ENCODE measurements around the gene CASP4. TPM values are rescaled to one million over a fixed set of nuclear protein-coding genes. Genes with fewer than 3 reads are reported as not detected.

Gene CASP4
- total and polyA plus RNA-seq, 4 donors, result 63.0 to 188 (median 129) TPM

DNA sequence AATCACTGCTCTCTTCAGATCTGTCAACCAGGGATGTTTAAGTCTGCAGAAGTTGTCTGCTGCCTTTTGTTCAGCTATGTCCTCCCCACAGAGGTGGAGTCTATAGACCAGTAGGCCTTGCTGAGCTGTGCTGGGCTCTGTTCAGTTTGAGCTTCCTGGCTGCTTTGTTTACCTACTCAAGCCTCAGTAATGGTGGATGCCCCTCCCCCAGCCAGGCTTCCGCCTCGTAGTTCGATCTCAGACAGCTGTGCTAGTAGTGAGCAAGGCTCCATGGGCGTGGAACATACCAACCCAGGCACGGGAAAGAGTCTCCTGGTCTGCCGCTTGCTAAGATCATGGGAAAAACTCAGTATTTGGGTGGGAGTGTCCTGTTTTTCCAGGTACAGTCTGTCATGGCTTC is 42.5 kb downstream of the CASP4 start:
- no peak for ATAC-seq (ENCODE audit: insufficient read depth, low FRiP score)
- H3K9ac ChIP-seq (ENCODE audit: insufficient read depth in 1 of 2, low read length in 2 of 2), result no peak overlapping the region
- 97% methylated on average over 6 of the region's 6 CpGs for WGBS, 2 donors
- H3K36me3 ChIP-seq (ENCODE audit: control insufficient read depth in 4 of 4, insufficient read depth in 4 of 4, low read length in 4 of 4), result no peaks in the 10 kb centered on the region
- no peak overlapping the region for H3K27ac ChIP-seq (ENCODE audit: low read depth in 1 of 2, low read length in 1 of 2)
- no peaks in the 10 kb centered on the region for H3K27me3 ChIP-seq (ENCODE audit: control insufficient read depth in 3 of 3, insufficient read depth in 3 of 3, low read length in 2 of 3)
- H3K4me1 ChIP-seq (ENCODE audit: control insufficient read depth in 5 of 5, insufficient read depth in 5 of 5, low read length in 5 of 5), result no peaks in the 10 kb centered on the region
- no peak for DNase-seq
- H3K9me3 ChIP-seq (ENCODE audit: control insufficient read depth in 4 of 4, insufficient read depth in 3 of 4, low read length in 3 of 4), result no peaks in the 10 kb centered on the region
- no peak overlapping the region for H3K4me3 ChIP-seq
- TF ChIP-seq, protein P1, sequence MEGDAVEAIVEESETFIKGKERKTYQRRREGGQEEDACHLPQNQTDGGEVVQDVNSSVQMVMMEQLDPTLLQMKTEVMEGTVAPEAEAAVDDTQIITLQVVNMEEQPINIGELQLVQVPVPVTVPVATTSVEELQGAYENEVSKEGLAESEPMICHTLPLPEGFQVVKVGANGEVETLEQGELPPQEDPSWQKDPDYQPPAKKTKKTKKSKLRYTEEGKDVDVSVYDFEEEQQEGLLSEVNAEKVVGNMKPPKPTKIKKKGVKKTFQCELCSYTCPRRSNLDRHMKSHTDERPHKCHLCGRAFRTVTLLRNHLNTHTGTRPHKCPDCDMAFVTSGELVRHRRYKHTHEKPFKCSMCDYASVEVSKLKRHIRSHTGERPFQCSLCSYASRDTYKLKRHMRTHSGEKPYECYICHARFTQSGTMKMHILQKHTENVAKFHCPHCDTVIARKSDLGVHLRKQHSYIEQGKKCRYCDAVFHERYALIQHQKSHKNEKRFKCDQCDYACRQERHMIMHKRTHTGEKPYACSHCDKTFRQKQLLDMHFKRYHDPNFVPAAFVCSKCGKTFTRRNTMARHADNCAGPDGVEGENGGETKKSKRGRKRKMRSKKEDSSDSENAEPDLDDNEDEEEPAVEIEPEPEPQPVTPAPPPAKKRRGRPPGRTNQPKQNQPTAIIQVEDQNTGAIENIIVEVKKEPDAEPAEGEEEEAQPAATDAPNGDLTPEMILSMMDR (IDR thresholded peaks at IDR 0.05; ENCODE audit: control extremely low read depth, extremely low read depth), result no peak

DNA sequence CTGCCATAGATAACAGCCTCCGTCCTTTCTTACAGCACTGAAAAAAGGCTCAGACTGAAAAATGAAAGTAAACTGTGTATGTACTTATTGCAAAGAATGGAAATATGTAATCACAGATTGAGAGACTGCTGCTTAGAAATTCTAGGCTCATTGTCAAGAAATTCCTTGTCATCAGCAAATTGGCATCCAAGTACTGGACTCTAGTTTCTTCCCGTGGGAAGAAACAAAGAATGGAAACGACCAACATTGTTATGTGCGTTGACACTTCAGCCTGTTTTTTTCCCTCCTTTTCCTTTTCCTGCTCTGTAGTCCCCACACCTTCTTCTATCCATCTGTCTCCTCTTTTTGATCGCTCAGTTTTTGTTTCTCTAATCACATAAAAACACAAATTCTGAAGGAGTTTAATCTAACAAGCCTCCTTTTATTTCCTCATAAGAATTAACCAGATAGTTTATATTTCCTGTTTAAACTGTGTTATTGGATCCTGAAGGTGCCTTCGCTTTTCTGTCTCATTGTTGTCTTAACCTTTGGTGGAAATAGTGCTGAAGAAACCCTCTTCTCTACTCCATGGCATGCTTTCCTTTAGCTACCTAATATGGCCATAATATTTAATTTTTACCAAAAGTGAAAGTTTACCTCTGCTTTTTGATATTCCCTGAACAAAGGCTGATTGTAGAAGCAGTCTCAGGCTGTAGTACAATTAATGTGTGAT is 50.1 kb downstream of the CASP4 start:
- TF ChIP-seq, protein P1 (IDR thresholded peaks at IDR 0.05; ENCODE audit: control extremely low read depth, extremely low read depth), result no peak
- ATAC-seq (ENCODE audit: insufficient read depth, low FRiP score) (peak; percentile 72), DNase-seq (peak in 2 of 3 donors; percentile 87 to 90)
- Histone ChIP-seq H3K4me1 (ENCODE audit: control insufficient read depth in 5 of 5, insufficient read depth in 5 of 5, low read length in 5 of 5) (peaks cover 0 to 11% (median 3%) of the 10 kb centered on the region in 5 donors), H3K27me3 (ENCODE audit: control insufficient read depth in 3 of 3, insufficient read depth in 3 of 3, low read length in 2 of 3) (no peaks in the 10 kb centered on the region), H3K36me3 (ENCODE audit: control insufficient read depth in 4 of 4, insufficient read depth in 4 of 4, low read length in 4 of 4) (no peaks in the 10 kb centered on the region), H3K9ac (ENCODE audit: insufficient read depth in 1 of 2, low read length in 2 of 2) (peak overlapping the region; percentile 17 to 90), H3K27ac (ENCODE audit: low read depth in 1 of 2, low read length in 1 of 2) (peak overlapping the region in 1 of 2 donors; percentile 72), H3K9me3 (ENCODE audit: control insufficient read depth in 4 of 4, insufficient read depth in 3 of 4, low read length in 3 of 4) (no peaks in the 10 kb centered on the region), H3K4me3 (no peak overlapping the region)
- 13 to 18% methylated on average over 6 of the region's 6 CpGs for WGBS, 2 donors

- TF ChIP-seq, protein P1 (IDR thresholded peaks at IDR 0.05; ENCODE audit: control extremely low read depth, extremely low read depth), result no peak
- peak overlapping the region; percentile 17 to 90 for H3K9ac ChIP-seq (ENCODE audit: insufficient read depth in 1 of 2, low read length in 2 of 2)
- peaks cover 0 to 11% (median 3%) of the 10 kb centered on the region in 5 donors for H3K4me1 ChIP-seq (ENCODE audit: control insufficient read depth in 5 of 5, insufficient read depth in 5 of 5, low read length in 5 of 5)
- no peaks in the 10 kb centered on the region for H3K27me3 ChIP-seq (ENCODE audit: control insufficient read depth in 3 of 3, insufficient read depth in 3 of 3, low read length in 2 of 3)
- no peaks in the 10 kb centered on the region for H3K9me3 ChIP-seq (ENCODE audit: control insufficient read depth in 4 of 4, insufficient read depth in 3 of 4, low read length in 3 of 4)
- DNase-seq (peak in 1 of 3 donors; percentile 17), ATAC-seq (ENCODE audit: insufficient read depth, low FRiP score) (peak; percentile 19)
- H3K36me3 ChIP-seq (ENCODE audit: control insufficient read depth in 4 of 4, insufficient read depth in 4 of 4, low read length in 4 of 4), result no peaks in the 10 kb centered on the region
- no peak overlapping the region for H3K4me3 ChIP-seq
- 23 to 35% methylated on average over 4 of the region's 4 CpGs for WGBS, 2 donors
- H3K27ac ChIP-seq (ENCODE audit: low read depth in 1 of 2, low read length in 1 of 2), result peak overlapping the region in 1 of 2 donors; percentile 72
Measured at GRCh38 chr11:104917271-104918112, 50.9 kb downstream of the CASP4 start.

Measured in lung (tissue), 12 donors.